ENCODE results near the gene QSER1. TPM values are rescaled to one million over a fixed set of nuclear protein-coding genes. Genes with fewer than 3 reads are reported as not detected.
A peak's percentile ranks its signal among the peaks of the same experiment; 100 is the strongest.

The QSER1 gene
- total and polyA plus RNA-seq, 4 donors = 2.4 to 12.6 (median 7.1) TPM

GRCh38 chr11:33017478-33017877, 124.9 kb downstream of the QSER1 start:
- Histone ChIP-seq H3K27ac (ENCODE audit: low read depth in 1 of 2, low read length in 2 of 2) (peak overlapping the region; percentile 74 to 75), H3K9ac (ENCODE audit: low read depth in 1 of 2, low read length in 2 of 2) (peak overlapping the region; percentile 93 to 98), H3K27me3 (ENCODE audit: control insufficient read depth in 4 of 4, insufficient read depth in 4 of 4, low read length in 3 of 4) (no peaks in the 10 kb centered on the region), H3K4me1 (ENCODE audit: control insufficient read depth in 4 of 4, insufficient read depth in 4 of 4, low read length in 3 of 4) (peaks cover 7 to 48% (median 30%) of the 10 kb centered on the region in 4 donors), H3K9me3 (ENCODE audit: control insufficient read depth in 4 of 4, low read length in 3 of 4) (no peaks in the 10 kb centered on the region), H3K4me3 (ENCODE audit: low read depth in 1 of 3, low read length in 3 of 3) (peak overlapping the region; percentile 69 to 98 (median 93)), H3K36me3 (ENCODE audit: control insufficient read depth in 4 of 4, insufficient read depth in 3 of 4, low read depth in 1 of 4, low read length in 3 of 4) (no peaks in the 10 kb centered on the region)
- no peak for DNase-seq (ENCODE audit: low spot score)
- TF ChIP-seq GABPA (IDR thresholded peaks at IDR 0.05 in 1 of 2, conservative IDR thresholded peaks at IDR 0.05 in 1 of 2) (no peak), REST (IDR thresholded peaks at IDR 0.05) (peak; percentile 74), HNF4A (conservative IDR thresholded peaks at IDR 0.05) (no peak), ATF3 (IDR thresholded peaks at IDR 0.05) (no peak), HNF4G (IDR thresholded peaks at IDR 0.05) (no peak), ZBTB33 (IDR thresholded peaks at IDR 0.05) (no peak), RXRA (IDR thresholded peaks at IDR 0.05) (peak; percentile 67 to 72), SP1 (IDR thresholded peaks at IDR 0.05) (peak; percentile 32), EGR1 (IDR thresholded peaks at IDR 0.05; ENCODE audit: low read depth in 2 of 2) (peak in 1 of 2 donors; percentile 2), FOXA2 (IDR thresholded peaks at IDR 0.05) (no peak), FOXA1 (IDR thresholded peaks at IDR 0.05) (no peak), CTCF (IDR thresholded peaks at IDR 0.05; ENCODE audit: low read depth, low read length, missing input control) (no peak), NR2F2 (IDR thresholded peaks at IDR 0.05) (no peak), TAF1 (conservative IDR thresholded peaks at IDR 0.05) (peak; percentile 81), MAX (IDR thresholded peaks at IDR 0.05) (no peak), YY1 (IDR thresholded peaks at IDR 0.05) (no peak), JUND (IDR thresholded peaks at IDR 0.05) (no peak), RAD21 (IDR thresholded peaks at IDR 0.05) (peak in 1 of 2 donors; percentile 2)
- 36% methylated on average over 9 of the region's 9 CpGs for WGBS

Measured in liver (tissue), 9 donors.